Neutrophil (primary cell): Measurements from ENCODE around the gene MYH6.

Source experiments
- H3K27ac ChIP-seq: fragments of 200-600 bp; sonication (generic); 2 replicates; pipeline ENCODE4 v1.5.1; 2016; ENCODE audit warnings: mild to moderate bottlenecking, moderate library complexity
- H3K27me3 ChIP-seq: fragments of 200-600 bp; sonication (generic); 2 replicates; pipeline ENCODE4 v1.6.0; 2016; ENCODE audit warnings: mild to moderate bottlenecking
- H3K36me3 ChIP-seq: fragments of 200-600 bp; sonication (generic); 2 replicates; pipeline ENCODE4 v1.5.1; 2017
- H3K4me1 ChIP-seq, 2 experiments: fragments of 200-600 bp in 1 of 2; sonication (generic) in 1 of 2; 1 replicate in 1 of 2; 2 replicates in 1 of 2; pipeline versions ENCODE4 v1.5.1 to v1.6.1; 2013 to 2016; ENCODE audit warnings: low read depth in 1 of 2, low read length in 1 of 2, mild to moderate bottlenecking in 1 of 2, moderate library complexity in 1 of 2; ENCODE audit not compliant: control insufficient read depth in 1 of 2, insufficient read depth in 1 of 2
- H3K4me3 ChIP-seq, 2 experiments: fragments of 200-600 bp in 1 of 2; sonication (generic) in 1 of 2; 1 replicate in 1 of 2; 2 replicates in 1 of 2; pipeline ENCODE4 v1.5.1; 2013 to 2016; ENCODE audit warnings: low read depth in 1 of 2, low read length in 1 of 2, mild to moderate bottlenecking in 1 of 2, moderate library complexity in 1 of 2
- H3K9me3 ChIP-seq: fragments of 200-600 bp; sonication (generic); 2 replicates; pipeline ENCODE4 v1.5.1; 2016
- CTCF ChIP-seq: fragments of 200-600 bp; sonication (generic); IDR thresholded peaks from 2 replicates; pipeline ENCODE4 v1.5.1; 2016; ENCODE audit warnings: antibody characterized with exemption

The MYH6 gene

DNA sequence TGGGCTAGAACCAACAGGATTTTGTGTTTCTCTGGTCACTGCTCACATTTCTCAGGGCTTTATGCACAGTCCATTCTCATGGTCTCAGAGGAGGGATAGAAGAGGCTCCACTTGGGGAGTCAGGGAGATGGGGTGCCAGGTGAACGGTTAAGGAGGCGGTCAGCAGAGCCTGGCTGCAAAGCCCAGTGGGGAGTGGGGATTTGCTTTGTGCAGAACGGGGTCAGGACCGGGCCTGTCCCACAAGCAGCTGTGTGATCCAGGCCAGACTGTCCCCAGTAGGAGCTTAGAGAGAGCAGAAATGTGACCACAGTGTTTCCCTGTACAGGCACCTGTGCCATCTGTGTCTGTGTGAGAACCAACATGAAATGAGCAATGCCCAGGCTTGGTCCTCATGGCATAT lies 27.1 kb downstream of the MYH6 start:
- Histone ChIP-seq H3K36me3 (no peaks in the 10 kb centered on the region), H3K4me3 (no peak overlapping the region), H3K9me3 (no peaks in the 10 kb centered on the region), H3K27ac (no peak overlapping the region), H3K27me3 (peaks cover 13% of the 10 kb centered on the region), H3K4me1 (no peaks in the 10 kb centered on the region)
- no peak for TF ChIP-seq CTCF

DNA sequence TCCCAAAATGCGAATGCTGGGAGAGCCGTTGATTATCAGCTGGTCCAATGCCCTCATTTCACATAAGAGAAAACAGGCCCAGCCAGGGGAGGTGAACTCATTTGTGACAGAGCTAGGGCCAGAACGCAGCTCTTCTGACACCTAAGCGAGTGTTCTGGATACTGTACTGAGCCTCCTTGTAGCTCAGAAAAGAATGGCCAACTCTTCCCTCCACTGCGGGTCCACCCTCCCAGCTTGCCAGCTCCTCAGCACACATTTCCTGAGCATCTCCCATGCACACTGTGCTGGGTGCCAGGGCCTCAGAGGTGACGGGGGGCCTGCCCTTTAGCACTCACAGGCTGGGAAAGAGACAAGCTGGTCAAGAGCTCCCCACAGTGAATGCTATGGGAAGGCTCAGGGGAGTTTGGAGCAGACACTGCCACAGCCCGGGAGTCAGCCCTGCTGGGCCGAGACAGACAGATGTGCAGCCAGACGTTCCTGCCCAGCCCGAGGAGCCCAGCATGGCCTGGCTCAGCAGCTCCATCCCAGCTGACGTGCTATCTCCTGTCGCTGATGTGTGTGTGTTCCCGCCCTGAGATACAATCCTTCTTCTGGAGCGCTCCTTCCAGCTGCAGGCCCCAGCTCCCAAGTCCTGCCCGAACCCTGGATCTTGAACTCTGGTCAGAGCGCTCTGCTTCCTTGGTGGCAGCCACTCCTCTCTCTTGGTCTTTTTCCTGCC lies 27.7 kb downstream of the MYH6 start:
- H3K27ac ChIP-seq, result no peak overlapping the region
- no peak overlapping the region for H3K4me3 ChIP-seq
- no peak for TF ChIP-seq CTCF
- no peaks in the 10 kb centered on the region for H3K9me3 ChIP-seq
- H3K36me3 ChIP-seq, result no peaks in the 10 kb centered on the region
- H3K4me1 ChIP-seq, result no peaks in the 10 kb centered on the region
- peaks cover 13% of the 10 kb centered on the region for H3K27me3 ChIP-seq

- no peak overlapping the region for H3K4me3 ChIP-seq
- no peaks in the 10 kb centered on the region for H3K4me1 ChIP-seq
- TF ChIP-seq CTCF, result peak; percentile 56
- H3K36me3 ChIP-seq, result no peaks in the 10 kb centered on the region
- no peak overlapping the region for H3K27ac ChIP-seq
- H3K27me3 ChIP-seq, result peaks cover 13% of the 10 kb centered on the region
- no peaks in the 10 kb centered on the region for H3K9me3 ChIP-seq
These were observed 28.5 kb downstream of the MYH6 start for GRCh38 chr14:23379366-23380196.

DNA sequence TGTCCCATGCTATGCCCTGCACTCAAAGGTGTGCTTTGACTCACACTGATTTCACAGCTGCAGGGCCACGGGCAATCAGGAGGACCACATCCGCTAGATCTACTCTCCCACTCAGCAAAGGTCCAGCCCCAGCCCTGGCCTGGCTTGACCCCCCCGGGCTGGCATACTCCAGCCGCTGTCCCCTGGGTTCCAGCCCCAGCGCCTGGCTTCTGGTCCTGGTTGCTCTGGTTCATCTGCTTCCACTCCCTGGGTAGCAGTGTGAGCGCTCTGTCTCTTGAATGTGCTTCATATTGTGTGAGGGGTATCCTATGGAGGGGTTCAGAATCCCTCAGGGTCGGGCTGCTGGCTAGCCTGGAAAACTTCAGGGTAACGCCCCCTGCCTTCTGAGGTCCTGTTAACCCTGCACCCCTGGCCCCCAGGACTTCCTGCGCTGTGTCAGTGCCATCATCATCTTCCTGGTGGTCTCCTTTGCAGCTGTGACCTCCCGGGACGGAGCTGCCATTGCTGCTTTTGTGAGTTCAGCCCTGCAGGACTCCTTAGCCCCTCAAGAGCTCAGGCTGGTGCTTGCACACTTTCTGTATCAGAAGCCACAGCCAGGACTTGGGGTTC lies 29.4 kb downstream of the MYH6 start:
- Histone ChIP-seq H3K27me3 (peaks cover 13% of the 10 kb centered on the region), H3K4me1 (no peaks in the 10 kb centered on the region), H3K36me3 (no peaks in the 10 kb centered on the region), H3K9me3 (no peaks in the 10 kb centered on the region), H3K27ac (no peak overlapping the region), H3K4me3 (no peak overlapping the region)
- no peak for TF ChIP-seq CTCF

- no peaks in the 10 kb centered on the region for H3K36me3 ChIP-seq
- no peak for TF ChIP-seq CTCF
These were observed 30.2 kb downstream of the MYH6 start for GRCh38 chr14:23377573-23378563.

More at GRCh38 chr14:23377573-23378563, 30.2 kb downstream of the MYH6 start:
- peaks cover 13% of the 10 kb centered on the region for H3K27me3 ChIP-seq
- H3K4me1 ChIP-seq, result no peaks in the 10 kb centered on the region
- no peak overlapping the region for H3K27ac ChIP-seq
- no peak overlapping the region for H3K4me3 ChIP-seq
- H3K9me3 ChIP-seq, result no peaks in the 10 kb centered on the region
